CD4-positive, alpha-beta T cell treated with Interleukin-2 at 100 ng/mL for 4 hours (primary cell): ENCODE data around the gene STAC3.

Experiments used
- DNase-seq: peaks from one replicate; pipeline ENCODE4 v3.0.0-alpha.2; 2020; ENCODE audit warnings: low spot score

STAC3 gene

DNA sequence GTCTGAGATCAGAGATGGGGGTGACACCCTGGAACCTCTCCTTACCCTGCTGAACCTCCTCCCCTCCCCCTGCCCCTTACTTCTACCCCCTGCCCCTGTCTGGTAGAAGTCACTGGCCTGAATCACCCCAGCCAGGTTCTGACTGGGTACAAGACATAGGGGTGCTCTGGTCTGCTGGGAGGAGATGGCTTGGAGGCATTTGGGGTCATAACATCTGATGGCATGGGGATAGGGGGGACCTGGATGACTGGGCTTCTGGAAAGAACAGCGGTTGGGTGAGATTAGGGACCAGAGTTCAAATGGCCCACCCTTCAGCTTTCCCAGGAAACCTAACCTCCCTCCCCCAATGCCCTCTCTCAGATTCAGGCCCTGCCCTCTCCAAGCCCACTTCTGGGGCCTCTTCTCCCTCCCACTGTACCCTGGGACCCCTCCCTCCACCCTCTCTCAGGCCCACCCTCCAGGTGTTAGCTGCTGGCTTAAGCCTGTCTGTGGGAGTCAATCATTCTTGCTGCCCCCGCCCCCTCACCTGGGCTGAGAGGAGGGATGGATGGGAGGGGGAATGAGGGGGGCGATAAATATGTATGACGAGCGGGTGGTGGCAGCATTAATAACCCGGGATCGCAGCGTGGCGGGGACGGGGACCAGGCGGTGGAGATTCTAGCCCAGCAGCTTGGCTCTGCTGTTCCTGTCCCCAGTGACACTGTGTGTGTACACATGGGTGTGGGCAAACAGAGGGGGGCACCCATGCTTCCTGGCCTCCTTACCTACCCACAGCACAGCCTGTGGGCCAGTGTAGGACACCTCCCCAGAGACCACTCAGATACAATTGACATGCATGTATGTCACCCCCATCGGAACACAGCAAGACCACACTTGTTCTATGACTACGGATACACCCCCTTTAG lies 28.4 kb downstream of the STAC3 start:
- no peak for DNase-seq

DNA sequence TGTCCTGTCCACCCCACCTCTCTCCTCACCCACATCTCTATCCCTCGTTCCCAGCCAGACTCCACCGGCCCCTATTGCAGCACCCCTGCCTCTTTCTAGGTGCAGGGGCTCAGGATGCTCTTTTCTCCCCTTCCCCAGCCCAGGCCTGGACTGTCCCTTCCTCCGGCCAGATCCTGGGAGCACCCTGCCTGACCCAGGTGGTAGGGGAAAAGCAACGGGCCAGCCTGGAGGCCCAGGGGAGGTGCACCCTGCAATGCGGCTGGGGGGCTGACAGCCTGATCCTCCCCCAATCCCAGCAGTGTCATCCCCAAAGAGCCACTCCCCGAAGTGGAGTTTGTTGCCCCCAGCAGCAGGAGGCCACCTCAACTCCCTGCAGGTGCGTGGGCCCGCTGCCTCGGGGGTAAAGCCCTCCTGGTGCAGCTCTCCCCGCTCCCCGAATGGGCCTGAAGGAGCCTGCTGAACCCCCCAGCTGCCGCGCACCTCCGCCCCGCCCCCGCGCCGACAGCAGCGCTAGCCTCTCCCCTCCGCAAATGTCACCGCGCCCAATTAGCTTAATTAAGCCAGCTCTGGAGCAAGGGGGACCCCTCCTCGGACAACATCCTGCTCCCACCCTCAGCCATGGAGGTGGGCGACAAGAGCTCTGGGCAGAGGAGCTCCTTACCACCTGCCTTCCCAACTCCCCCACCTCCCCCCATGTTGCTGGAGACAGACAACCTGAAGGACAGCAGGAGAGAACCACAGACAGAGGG lies 29.6 kb downstream of the STAC3 start:
- no peak for DNase-seq

DNA sequence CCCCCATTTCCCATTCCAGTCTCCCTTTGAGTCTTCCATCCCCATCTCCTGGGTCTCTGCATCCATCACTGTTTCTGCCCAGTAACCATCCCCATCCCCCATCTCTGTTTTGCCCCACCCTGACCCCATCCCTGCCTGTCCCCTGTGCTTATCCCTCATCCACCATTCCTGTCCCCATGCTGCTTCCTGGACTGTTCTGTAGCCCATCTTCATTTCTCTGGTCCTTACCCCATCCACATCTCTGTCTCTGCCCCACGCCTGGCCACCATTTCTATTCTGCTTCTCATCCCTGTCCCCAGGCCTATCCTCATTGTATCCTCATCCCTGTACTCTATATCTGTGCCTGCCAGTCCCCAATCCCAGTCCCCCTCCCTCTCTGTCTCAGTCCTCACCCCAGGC lies 30.2 kb downstream of the STAC3 start:
- no peak for DNase-seq

DNA sequence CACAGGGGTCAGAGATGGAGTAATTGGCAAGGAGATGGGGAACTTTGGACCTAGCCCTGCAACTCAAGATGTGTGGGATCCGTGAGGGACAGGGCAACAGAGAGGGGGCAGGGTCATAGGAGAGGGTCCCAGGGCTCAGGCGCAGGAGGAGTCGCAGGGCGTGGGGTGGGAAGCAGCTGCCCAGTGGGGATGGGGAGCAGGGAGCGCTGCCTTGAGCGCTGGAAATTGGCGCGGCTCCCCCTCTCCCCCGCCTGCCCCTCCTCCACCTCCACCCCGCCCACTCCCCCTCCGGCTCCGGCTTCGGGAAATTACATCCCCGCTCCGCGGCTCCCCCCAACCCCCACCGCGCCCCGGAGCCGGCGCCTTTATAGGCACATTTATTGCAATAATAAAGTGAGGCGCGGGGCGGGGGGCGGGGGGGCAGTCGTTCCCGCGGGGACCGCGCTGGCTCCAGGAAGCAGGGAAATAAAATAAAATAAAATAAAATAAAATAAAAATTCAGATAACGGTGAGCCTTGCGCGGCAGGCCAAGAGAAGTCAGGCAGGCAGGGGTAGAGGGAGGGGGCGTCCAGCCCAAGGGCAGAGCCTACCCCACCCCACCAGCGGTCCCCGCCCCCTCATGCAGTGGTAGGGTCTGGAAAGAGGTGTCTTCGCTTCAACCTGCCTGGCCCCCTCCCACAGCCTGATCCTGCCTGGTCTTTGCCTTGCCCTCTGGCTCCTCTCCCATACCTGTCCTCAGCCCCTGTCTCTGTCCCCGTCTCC lies 30.8 kb downstream of the STAC3 start:
- DNase-seq: no peak

DNA sequence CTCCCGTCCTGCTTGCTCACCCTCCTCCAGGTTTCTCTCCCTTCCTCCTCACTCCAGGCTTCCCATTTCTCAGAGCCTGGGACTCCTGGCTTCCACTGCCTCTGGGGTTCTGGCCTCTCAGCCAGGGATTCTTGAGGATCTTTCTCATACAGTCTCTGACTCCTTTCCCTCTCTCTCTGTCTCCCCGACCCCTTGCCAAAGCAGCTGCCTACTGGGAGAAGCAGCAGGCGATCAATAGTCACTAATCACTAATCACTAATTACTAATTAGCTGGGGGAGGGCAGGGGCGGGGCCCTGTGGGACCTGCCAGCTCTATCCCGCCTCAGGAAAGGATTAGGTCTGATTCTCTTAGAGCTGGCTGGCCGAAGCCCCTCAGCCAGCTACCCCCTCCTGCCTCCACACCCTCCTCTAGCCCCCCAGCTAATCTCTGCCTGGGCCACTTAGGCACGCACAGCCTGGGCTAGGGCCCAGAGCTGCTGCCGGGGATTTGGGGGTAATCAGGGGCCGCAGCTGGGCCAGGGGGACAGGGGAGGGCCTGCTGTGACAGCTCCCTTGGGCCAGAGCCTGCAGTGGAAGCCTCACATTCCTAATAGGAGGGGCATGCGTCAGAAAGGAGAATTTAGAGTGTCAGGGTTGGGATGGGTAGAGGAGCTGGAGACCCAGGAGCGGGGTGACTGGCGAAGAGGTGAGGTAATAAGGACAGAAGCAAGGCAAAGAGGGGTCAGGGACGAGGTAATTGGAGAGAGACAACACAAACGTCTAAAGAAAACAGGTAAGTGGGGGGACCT lies 31.6 kb downstream of the STAC3 start:
- no peak for DNase-seq

DNA sequence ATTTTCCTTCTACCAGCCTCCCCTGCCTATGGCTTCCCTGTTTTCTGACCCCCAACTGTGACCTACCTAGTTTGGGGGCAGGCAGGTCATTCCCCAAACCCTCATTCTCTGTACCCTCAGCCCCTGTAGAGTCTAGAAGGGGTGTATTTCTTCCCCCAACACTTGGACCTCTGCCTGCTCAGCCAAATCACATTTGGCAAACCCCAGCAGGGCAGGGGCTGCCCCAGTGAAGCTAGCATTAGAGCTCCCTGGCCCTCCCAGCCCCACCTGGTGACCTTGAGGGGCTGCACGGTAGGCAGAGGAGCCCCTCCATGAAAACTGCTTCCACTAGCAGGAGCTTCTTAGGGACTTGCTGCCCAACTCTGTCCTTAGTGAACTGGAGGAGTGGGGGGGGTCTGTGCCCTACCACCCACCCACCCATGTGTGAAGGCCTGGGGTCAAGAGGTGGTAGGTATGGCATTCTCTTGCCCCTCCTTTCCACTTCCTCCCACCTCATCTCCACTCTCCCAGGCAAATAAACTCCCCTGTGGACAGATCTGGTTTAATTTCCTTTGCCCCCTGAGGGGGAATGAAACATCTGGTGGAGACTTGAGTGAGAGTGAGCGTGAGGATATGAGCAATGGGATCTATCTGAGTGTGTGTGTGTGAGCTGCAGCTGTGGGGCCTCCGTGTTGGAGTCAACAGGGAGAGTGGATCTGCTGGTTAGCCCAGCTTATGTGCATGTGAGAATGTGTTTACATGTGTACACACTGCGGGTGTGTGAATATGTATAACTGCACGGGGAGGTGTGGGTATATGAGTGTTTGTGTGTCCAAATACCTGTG lies 32.7 kb downstream of the STAC3 start:
- no peak for DNase-seq

DNA sequence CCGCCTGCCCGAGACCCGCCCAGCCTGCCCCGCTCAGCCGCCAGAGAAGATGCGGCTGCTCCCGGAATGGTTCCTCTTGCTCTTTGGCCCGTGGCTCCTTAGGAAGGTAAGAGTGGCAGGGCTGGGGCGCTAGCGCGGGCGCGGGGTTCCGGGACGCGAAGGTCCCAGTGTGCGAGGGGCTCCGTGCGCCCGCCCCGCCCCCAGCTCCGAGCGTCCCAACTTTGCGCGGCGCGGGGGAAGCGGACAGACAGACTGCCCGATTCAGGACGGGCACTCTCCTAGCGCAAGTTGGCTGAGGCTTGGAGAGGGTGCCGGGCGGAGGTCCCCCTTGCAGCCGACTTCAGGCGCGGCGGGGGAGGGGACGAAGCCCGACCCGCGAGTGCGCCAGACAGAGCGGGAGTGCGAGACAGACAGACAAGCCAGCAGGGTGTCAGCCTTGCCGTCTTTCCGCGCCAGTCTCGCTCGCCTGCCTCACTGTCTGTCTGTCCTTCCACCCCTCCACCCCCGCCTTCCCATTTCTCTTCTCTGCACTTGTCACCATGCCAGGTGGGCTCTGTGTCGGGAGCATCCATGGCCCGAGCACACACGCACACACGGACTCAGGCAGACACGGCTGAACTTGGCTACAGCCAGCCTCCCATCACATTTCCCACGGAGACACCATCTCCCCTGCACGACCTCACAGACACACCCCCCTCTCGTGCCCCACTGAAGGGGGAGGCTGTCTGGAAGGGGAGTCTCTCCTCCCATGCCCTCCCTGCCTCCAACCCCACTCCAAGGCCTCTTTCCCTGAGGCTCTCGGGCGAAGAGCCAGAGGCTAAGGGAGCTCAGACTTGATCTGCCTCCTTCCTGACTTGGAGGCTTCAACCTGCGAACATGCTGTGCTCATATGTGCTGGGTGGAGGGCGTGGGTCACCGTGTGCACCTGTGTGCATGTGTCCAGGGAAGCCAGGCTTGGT lies 33.8 kb downstream of the STAC3 start:
- DNase-seq: peak; percentile 31

DNA sequence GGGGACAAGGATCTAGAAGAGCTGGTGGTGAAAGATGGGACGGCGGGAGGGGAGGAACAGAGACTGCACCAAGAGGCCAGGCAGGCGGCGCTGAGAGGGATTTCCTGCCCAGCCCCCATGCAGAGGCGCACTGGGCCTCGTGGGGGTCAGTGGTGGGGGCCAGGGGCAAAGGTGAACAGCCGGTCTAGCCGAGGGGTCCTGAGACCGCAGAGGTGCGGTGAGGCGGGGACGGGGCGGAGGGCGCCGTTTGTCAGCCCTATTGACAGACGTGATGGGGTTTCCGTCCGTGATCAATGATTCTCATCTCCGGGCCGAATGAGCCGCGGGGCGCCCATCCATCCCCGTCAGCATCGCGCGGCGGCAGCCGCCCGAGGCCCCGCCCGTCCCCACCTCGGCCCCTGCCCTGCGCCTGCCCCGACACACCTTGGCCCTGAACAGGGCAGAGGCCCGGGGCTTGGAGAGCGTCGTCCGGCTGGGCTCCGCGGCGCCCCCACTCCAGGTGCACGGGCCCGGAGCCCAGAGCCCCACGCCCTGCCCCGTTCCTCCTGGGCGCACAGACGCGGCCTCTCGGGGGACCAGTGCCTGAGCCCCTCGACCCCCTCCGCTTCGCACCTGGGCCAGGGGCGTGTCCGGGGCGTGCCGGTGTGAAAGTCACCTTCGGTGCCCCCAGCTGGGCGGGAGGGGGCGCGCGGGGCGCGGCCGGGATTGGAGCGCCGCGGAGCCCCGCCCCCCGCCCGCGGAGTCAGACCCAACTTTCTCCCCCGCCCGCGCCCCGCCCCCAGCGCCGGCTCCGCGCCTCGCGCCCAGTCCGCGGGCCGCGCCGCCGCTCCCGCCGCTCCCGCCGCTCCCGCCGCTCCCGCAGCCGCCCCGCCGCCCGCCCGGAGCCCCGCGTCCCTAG lies 34.7 kb downstream of the STAC3 start, which contains the start of gene NXPH4:
NXPH4 (plus strand) TSS at position 781 of the 898 bp plus-strand sequence. CDS start 176 bp downstream, outside the sequence.
- peak; percentile 51 for DNase-seq

DNA sequence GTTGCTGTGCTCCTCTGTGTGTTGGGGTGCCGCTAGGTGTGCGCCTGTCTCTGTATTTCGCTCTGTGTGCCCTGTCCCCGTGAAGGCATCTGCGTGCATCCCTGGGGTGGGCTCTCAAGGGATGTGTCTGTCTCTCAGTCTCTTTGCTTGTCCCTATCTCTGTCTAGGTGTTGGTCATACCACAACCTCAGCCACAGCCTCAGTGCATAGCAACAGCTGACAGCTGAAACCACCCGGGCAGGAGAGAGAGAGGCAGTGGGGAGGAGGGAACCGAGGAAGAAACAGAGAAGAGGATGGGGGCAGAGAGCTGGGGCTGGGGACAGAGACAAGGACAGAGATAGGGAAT lies 35.3 kb downstream of the STAC3 start:
- peak; percentile 39 for DNase-seq

DNA sequence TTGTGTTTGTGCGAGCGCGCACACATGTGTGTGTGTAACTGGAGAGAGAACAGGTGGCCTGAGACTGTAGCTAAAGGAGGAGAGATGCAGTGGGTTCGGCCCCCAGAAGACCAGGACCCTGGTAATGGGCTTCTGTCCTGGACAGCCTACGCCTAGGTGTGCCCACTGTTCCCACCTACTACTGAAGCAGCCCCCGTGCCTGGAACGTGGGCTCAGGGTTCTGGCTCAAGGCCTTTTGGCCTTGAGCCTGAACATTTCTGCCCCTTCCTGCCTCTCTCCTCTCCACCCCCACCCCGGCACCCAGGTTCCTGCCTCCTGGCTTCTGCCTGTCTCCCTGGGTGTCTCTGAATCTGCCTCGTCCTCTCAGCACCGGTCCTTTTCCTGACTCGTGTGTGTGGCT lies 35.9 kb downstream of the STAC3 start:
- no peak for DNase-seq

DNA sequence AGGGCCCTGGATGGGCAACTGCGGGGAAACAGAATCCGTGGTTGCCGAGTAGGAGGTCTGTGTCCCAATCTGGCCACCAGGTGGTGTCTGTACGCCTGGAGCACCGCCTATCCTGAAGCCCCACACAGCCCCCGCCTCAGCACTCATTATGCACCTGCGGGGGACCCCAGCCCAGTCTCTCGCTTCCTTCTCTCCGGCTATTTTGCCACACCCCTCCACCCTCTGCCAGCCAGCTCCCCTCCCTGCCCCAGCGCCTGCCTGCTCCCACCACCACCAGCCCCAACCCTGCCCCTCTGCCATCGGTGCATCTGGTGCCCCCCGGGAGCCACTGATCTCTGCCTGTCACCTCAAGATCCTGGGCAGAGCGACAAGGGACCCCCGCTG lies 36.6 kb downstream of the STAC3 start:
- peak; percentile 71 for DNase-seq

DNA sequence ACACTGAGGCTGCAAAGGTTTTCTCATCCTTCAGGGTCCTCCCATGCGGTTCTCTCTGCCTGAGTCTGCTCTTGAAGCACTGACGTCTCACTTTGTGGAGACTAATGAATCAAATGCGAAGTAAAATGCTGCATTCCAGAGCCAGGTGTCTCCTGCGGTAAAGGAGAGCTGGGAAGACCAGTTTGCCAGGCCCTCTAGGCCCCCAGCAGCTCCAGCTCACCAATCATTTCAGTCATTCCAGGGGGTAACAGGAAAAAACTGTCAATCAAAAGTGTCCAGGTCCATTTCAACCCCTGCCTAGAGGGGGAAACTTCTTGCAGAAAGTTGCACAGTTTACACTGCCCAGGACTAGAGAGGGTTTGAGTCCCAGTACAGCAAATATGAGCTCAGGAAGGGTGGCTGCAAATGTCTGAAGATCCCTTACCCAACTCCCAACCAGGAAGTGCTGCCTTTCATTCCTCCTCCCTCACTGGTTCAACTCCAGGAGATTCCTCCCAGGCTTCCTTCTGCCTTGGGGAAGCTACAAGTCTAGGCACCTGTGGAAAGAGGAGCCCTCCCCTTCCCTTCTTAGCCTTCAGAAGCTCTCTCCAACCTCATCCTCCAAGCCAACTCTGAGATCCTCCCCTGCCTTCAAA lies 37.1 kb downstream of the STAC3 start:
- no peak for DNase-seq

DNA sequence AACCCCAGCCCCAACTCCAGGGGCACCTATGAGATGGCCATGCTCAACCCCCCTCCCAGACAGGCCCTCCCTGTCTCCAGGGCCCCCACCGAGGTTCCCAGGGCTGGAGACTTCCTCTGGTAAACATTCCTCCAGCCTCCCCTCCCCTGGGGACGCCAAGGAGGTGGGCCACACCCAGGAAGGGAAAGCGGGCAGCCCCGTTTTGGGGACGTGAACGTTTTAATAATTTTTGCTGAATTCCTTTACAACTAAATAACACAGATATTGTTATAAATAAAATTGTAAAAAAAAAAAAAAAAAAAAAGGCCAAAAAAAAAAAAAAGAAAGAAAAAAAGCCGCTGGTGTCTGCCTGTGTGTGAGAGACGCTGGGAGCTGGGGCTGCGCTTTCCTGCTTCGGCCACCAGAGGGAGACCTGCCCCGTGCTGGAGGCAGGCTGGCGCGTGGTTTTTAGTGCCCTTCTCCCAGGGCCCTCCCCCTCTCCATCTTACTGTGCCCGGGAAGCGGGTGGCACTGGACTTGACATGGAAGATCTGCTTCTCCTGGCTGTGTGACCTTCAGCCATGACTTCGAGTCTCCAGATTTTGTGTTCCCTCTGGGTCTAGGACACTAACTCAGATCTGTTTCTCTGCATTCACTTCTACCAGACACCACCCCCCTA lies 37.8 kb downstream of the STAC3 start:
- peak; percentile 86 for DNase-seq

DNA sequence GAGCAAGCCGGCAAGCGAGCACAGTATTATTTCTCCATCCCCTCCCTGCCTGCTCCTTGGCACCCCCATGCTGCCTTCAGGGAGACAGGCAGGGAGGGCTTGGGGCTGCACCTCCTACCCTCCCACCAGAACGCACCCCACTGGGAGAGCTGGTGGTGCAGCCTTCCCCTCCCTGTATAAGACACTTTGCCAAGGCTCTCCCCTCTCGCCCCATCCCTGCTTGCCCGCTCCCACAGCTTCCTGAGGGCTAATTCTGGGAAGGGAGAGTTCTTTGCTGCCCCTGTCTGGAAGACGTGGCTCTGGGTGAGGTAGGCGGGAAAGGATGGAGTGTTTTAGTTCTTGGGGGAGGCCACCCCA lies 38.3 kb downstream of the STAC3 start:
- DNase-seq: no peak

DNA sequence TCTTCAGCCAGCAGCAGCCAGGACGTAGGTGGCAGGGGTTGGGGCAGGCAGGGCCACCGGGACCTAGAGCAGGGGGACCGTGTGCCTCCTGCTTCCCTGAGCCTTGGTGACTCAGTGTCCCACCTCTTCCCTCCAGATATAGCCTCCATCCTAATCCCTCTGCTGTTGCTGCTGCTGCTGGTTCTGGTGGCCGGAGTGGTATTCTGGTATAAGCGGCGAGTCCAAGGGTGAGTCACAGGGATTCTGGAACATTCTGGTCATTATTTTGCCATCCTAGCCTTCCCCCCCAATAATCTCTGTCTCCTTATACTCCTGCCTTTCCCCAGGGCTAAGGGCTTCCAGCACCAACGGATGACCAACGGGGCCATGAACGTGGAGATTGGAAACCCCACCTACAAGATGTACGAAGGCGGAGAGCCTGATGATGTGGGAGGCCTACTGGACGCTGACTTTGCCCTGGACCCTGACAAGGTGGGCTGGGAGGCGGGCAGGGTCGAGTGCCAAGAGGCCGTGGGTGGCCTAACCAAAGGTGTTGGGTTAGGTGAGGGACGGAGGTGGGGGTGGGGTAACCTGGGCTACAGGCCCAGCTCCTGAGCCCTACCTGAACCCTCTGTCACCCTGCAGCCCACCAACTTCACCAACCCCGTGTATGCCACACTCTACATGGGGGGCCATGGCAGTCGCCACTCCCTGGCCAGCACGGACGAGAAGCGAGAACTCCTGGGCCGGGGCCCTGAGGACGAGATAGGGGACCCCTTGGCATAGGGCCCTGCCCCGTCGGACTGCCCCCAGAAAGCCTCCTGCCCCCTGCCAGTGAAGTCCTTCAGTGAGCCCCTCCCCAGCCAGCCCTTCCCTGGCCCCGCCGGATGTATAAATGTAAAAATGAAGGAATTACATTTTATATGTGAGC lies 38.9 kb downstream of the STAC3 start:
- DNase-seq: no peak

DNA sequence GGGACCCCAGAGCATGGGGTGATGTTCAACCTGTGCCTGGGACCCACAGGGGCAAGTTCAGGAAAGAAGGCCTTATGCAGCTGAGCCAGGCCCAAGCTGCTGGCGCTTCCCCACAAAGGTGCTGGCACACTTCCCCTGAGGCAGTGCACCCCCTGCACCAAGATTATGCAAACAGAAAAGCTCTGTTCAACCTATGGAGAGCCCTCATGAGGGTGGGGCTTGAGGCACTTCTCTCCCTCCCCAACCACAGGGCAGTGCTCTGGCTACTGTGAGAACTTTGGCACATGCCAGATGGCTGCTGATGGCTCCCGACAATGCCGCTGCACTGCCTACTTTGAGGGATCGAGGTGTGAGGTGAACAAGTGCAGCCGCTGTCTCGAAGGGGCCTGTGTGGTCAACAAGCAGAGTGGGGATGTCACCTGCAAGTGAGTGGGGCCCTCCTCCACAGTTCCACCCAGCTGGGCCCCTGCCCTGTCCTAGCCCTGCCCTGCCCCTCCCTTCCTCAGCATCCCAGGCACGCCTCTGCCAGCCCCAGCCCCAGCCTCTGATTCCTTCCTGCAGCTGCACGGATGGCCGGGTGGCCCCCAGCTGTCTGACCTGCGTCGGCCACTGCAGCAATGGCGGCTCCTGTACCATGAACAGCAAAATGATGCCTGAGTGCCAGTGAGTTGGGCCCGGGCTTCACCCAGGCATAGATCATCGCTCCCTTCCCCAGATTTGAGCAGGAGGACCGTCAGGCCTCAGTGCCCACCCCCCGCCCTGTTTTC lies 39.9 kb downstream of the STAC3 start:
- no peak for DNase-seq
